DLD1 (cell line): ENCODE measurements around the gene SPRYD3.

Experiments
- in situ Hi-C: cut with HindIII; loops from 2 replicates; pipeline ENCODE4 v1.10.0; 2017; ENCODE audit warnings: low sequenced_read_pairs

Gene SPRYD3

GRCh38 chr12:53086361-53086760 lies 7.2 kb upstream of the SPRYD3 start:
- in situ Hi-C loops: no loop called here

- in situ Hi-C loops: no loop called here
Observed at GRCh38 chr12:53082637-53083175, 3.5 kb upstream of the SPRYD3 start.

GRCh38 chr12:53078425-53079225 lies 565 bp downstream of the SPRYD3 start:
- in situ Hi-C loops: no loop called here

GRCh38 chr12:53077030-53077429 lies 2.2 kb downstream of the SPRYD3 start:
- in situ Hi-C loops: no loop called here

GRCh38 chr12:53076461-53076860 lies 2.7 kb downstream of the SPRYD3 start:
- in situ Hi-C loops: no loop called here

GRCh38 chr12:53074999-53075370 lies 4.2 kb downstream of the SPRYD3 start:
- in situ Hi-C loops: no loop called here

GRCh38 chr12:53074283-53074998 lies 4.7 kb downstream of the SPRYD3 start:
- in situ Hi-C loops: no loop called here

GRCh38 chr12:53073881-53074280 lies 5.3 kb downstream of the SPRYD3 start:
- in situ Hi-C loops: no loop called here

- in situ Hi-C loops: no loop called here
Observed at GRCh38 chr12:53071591-53072551, 7.3 kb downstream of the SPRYD3 start.

GRCh38 chr12:53070877-53071492 lies 8.2 kb downstream of the SPRYD3 start:
- in situ Hi-C loops: no loop called here

GRCh38 chr12:53069621-53070410 lies 9.4 kb downstream of the SPRYD3 start:
- in situ Hi-C loops: no loop called here

- in situ Hi-C loops: no loop called here
Observed at GRCh38 chr12:53068811-53069585, 10.2 kb downstream of the SPRYD3 start.

- in situ Hi-C loops: no loop called here
Observed at GRCh38 chr12:53067993-53068770, 11.0 kb downstream of the SPRYD3 start.

GRCh38 chr12:53067074-53067992 lies 11.9 kb downstream of the SPRYD3 start:
- in situ Hi-C loops: no loop called here

- in situ Hi-C loops: no loop called here
Observed at GRCh38 chr12:53065975-53066931, 12.9 kb downstream of the SPRYD3 start.

GRCh38 chr12:53065470-53065869 lies 13.7 kb downstream of the SPRYD3 start:
- in situ Hi-C loops: no loop called here
